B cell (primary cell): ENCODE data around the gene ST8SIA1. TPM values are rescaled to one million over a fixed set of nuclear protein-coding genes. Genes with fewer than 3 reads are reported as not detected.

Source experiments
- ATAC-seq: fragments of 200-7000 bp; cut with Tn5 transposase; one replicate; pipeline ENCODE4 v1.10.0; 2021; ENCODE audit warnings: low read depth, mild to moderate bottlenecking, moderate number of reproducible peaks, moderate library complexity
- CTCF ChIA-PET: fragments of 350-600 bp; sonication (Branson Sonifier 250); formaldehyde crosslinking; loops from one replicate; lab custom pipeline; 2021; ENCODE audit warnings: antibody characterized with exemption, inconsistent platforms; lab: Charles Lee
- POLR2A ChIA-PET: fragments of 350-600 bp; sonication (Branson Sonifier 250); formaldehyde crosslinking; loops from one replicate; lab custom pipeline; 2021; ENCODE audit warnings: antibody characterized with exemption; lab: Charles Lee
- DNase-seq: peaks from one replicate; pipeline ENCODE4 v3.0.0; 2013
- H2AFZ ChIP-seq: 2 replicates; pipeline ENCODE4 v1.6.1; 2012; ENCODE audit warnings: mild to moderate bottlenecking, low read depth, low read length; ENCODE audit not compliant: insufficient read depth, poor library complexity, severe bottlenecking
- H3K27ac ChIP-seq, 2 donors: 1 replicate in 1 of 2; 2 replicates in 1 of 2; pipeline ENCODE4 v1.5.1; 2012 to 2013; ENCODE audit warnings: low read length in 2 of 2, mild to moderate bottlenecking in 2 of 2, moderate library complexity in 1 of 2
- H3K27me3 ChIP-seq, 4 experiments: fragments of 200-600 bp in 1 of 4; sonication (generic) in 1 of 4; replicated peaks in 1 of 4; 1 replicate in 2 of 4; 2 replicates in 2 of 4; pipeline versions ENCODE4 v1.6.1 to v1.7.0; 2013 to 2016; ENCODE audit warnings: low read length in 3 of 4, mild to moderate bottlenecking in 2 of 4, mixed read lengths in 1 of 4, moderate library complexity in 1 of 4; ENCODE audit not compliant: insufficient read depth in 4 of 4, control insufficient read depth in 3 of 4; ENCODE audit errors: control extremely low read depth in 1 of 4
- H3K36me3 ChIP-seq, 2 experiments: replicated peaks in 1 of 2; 1 replicate in 1 of 2; 2 replicates in 1 of 2; pipeline versions ENCODE4 v1.6.1 to v1.7.1; 2013; ENCODE audit warnings: low read length in 1 of 2; ENCODE audit not compliant: insufficient read depth in 2 of 2, control insufficient read depth in 1 of 2; ENCODE audit errors: control extremely low read depth in 1 of 2, extremely low read depth in 1 of 2
- H3K4me1 ChIP-seq, 2 donors: fragments of 200-600 bp in 1 of 2; sonication (generic) in 1 of 2; 1 replicate in 1 of 2; 2 replicates in 1 of 2; pipeline versions ENCODE4 v1.5.1 to v1.6.1; 2013 to 2017; ENCODE audit warnings: low read length in 2 of 2; ENCODE audit not compliant: control insufficient read depth in 2 of 2, insufficient read depth in 2 of 2
- H3K4me2 ChIP-seq: replicated peaks from 2 replicates; pipeline ENCODE3; 2012; ENCODE audit warnings: mild to moderate bottlenecking, low read depth, low read length; ENCODE audit not compliant: poor library complexity, severe bottlenecking
- H3K4me3 ChIP-seq, 5 experiments: fragments of 200-600 bp in 1 of 5; sonication (generic) in 1 of 5; 1 replicate in 3 of 5; 2 replicates in 2 of 5; pipeline versions ENCODE4 v1.5.1 to v1.7.0; 2011 to 2016; ENCODE audit warnings: low read length in 4 of 5, mild to moderate bottlenecking in 4 of 5, low read depth in 2 of 5, control low read depth in 1 of 5, moderate library complexity in 1 of 5; ENCODE audit not compliant: insufficient read depth in 1 of 5; ENCODE audit errors: control extremely low read depth in 1 of 5, extremely low read depth in 1 of 5
- H3K79me2 ChIP-seq: fragments of 200-600 bp; sonication (generic); one replicate; pipeline ENCODE4 v1.6.0; 2016; ENCODE audit warnings: low read length; ENCODE audit not compliant: control insufficient read depth, insufficient read depth
- H3K9ac ChIP-seq: fragments of 200-600 bp; sonication (generic); 2 replicates; pipeline ENCODE4 v1.6.1; 2017; ENCODE audit warnings: mild to moderate bottlenecking, low read length, moderate library complexity
- H3K9me3 ChIP-seq, 3 donors: one replicate each; pipeline versions ENCODE4 v1.6.1 to v1.7.1; 2013; ENCODE audit warnings: low read length in 2 of 3; ENCODE audit not compliant: control insufficient read depth in 2 of 3, insufficient read depth in 1 of 3; ENCODE audit errors: control extremely low read depth in 1 of 3
- H4K20me1 ChIP-seq: 2 replicates; pipeline ENCODE4 v1.6.0; 2012; ENCODE audit warnings: mild to moderate bottlenecking, low read length; ENCODE audit not compliant: insufficient read depth, control insufficient read depth, poor library complexity, severe bottlenecking
- H3K27ac Mint-ChIP-seq: one replicate; pipeline ENCODE4 v1.8.0; 2021; ENCODE audit warnings: mixed read lengths
- H3K27me3 Mint-ChIP-seq: one replicate; pipeline ENCODE4 v1.8.0; 2021; ENCODE audit warnings: mixed read lengths
- H3K4me1 Mint-ChIP-seq: one replicate; pipeline ENCODE4 v1.8.0; 2021; ENCODE audit warnings: mixed read lengths
- H3K4me3 Mint-ChIP-seq: one replicate; pipeline ENCODE4 v1.8.0; 2021; ENCODE audit warnings: mixed read lengths
- H3K9me3 Mint-ChIP-seq: one replicate; pipeline ENCODE4 v1.8.0; 2022; ENCODE audit warnings: mixed read lengths; ENCODE audit not compliant: insufficient read depth
- EZH2 ChIP-seq: IDR thresholded peaks from 2 replicates; pipeline ENCODE4 v1.6.1; 2012; ENCODE audit warnings: borderline replicate concordance, low read depth, mild to moderate bottlenecking, moderate library complexity, low read length; ENCODE audit not compliant: insufficient read depth, poor library complexity, severe bottlenecking
- WGBS: methylation state at CpG from one replicate; pipeline ENCODE4 v1.1.5; 2013; ENCODE audit warnings: missing lambda C conversion rate; ENCODE audit not compliant: insufficient coverage; 5-methylcytosine and 5-hydroxymethylcytosine counted together
- intact Hi-C: fragments of 100-400 bp; cut with micrococcal nuclease; formaldehyde crosslinking; loops from one replicate; pipeline ENCODE4 v1.10.0; 2022
- polyA plus RNA-seq: library from polyadenylated mRNA; depleted of rRNA; stranded (reverse); fragments of >200 nt; gene quantifications from 2 replicates; pipeline ENCODE4 v1.2.3, GENCODE V29; 2012
- total RNA-seq, 2 donors: library from RNA; stranded (reverse); fragments of 120-200 nt in 1 of 2; gene quantifications; 1 replicate in 1 of 2; 2 replicates in 1 of 2; pipeline versions ENCODE4 v1.2.3 to v1.2.4, GENCODE V29; 2013 to 2022
- TF ChIP-seq, protein P1 (sequence below): fragments of 200-600 bp; IDR thresholded peaks from one replicate; pipeline ENCODE4 v1.8.0; 2022; ENCODE audit warnings: antibody characterized with exemption, mild to moderate bottlenecking

The ST8SIA1 gene
- total and polyA plus RNA-seq, 2 donors (not counting 1 experiment from before 2014, with no cell fraction given) = 0.02 to 0.04 TPM

DNA sequence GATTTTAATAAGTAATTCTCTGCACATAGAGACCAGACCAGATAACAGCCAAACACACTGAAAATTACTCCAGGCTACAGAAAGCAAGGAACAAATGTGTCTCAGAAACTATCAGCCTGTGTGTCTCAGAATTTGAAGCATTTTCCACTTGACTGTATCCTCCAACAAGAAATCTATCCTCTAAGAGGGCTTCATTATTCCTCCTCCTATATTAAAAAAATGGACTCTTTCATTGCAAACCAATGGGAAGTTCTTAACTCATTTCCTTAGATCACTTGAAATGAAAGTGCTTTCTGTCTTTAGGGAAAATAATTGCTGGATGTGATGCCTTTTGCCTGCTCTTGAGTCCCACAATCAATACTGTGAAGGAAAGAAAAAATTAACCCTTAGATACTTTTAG lies 2.3 kb downstream of the ST8SIA1 start:
- peaks cover 59% of the 10 kb centered on the region for H3K27me3 Mint-ChIP-seq
- Histone ChIP-seq H3K9ac (no peak overlapping the region), H3K27ac (no peak overlapping the region), H3K79me2 (no peaks in the 10 kb centered on the region), H3K4me1 (peaks cover 17 to 22% of the 10 kb centered on the region in 2 donors), H3K4me2 (no peak overlapping the region), H3K36me3 (no peaks in the 10 kb centered on the region), H3K27me3 (peaks cover 0 to 44% (median 26%) of the 10 kb centered on the region in 4 experiments), H3K9me3 (peaks cover 0 to 4% (median 0%) of the 10 kb centered on the region in 3 donors), H4K20me1 (no peaks in the 10 kb centered on the region), H3K4me3 (no peak overlapping the region), H2AFZ (no peak overlapping the region)
- H3K27ac Mint-ChIP-seq = no peak overlapping the region
- intact Hi-C loops = no loop called here
- H3K4me3 Mint-ChIP-seq = no peak overlapping the region
- TF ChIP-seq EZH2 = no peak
- TF ChIP-seq, protein P1, sequence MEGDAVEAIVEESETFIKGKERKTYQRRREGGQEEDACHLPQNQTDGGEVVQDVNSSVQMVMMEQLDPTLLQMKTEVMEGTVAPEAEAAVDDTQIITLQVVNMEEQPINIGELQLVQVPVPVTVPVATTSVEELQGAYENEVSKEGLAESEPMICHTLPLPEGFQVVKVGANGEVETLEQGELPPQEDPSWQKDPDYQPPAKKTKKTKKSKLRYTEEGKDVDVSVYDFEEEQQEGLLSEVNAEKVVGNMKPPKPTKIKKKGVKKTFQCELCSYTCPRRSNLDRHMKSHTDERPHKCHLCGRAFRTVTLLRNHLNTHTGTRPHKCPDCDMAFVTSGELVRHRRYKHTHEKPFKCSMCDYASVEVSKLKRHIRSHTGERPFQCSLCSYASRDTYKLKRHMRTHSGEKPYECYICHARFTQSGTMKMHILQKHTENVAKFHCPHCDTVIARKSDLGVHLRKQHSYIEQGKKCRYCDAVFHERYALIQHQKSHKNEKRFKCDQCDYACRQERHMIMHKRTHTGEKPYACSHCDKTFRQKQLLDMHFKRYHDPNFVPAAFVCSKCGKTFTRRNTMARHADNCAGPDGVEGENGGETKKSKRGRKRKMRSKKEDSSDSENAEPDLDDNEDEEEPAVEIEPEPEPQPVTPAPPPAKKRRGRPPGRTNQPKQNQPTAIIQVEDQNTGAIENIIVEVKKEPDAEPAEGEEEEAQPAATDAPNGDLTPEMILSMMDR = no peak
- ATAC-seq = no peak
- no peak for DNase-seq
- H3K9me3 Mint-ChIP-seq = no peaks in the 10 kb centered on the region
- peaks cover 21% of the 10 kb centered on the region for H3K4me1 Mint-ChIP-seq
- ChIA-PET CTCF (no interaction called here), POLR2A (no interaction called here)

DNA sequence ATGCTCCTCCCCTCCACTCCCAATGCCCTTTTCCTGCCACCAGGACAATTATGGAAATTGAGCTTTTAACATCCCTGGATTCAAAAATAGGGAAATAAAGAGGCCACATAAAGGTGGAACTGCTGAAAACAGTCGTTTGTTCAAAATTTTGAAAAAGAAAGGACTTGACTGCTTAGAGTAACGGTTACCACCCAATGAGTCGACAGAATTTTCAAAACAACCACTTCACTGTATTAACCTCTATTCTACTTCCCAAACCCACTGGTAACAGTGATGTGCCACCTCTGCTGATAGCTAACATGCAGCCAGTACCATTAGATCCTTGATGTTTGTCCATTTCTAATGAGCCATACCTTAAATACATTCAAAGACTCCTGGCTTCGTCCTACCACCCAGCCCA lies 4.9 kb downstream of the ST8SIA1 start:
- Histone ChIP-seq H3K79me2 (no peaks in the 10 kb centered on the region), H3K27me3 (peaks cover 0 to 25% (median 10%) of the 10 kb centered on the region in 4 experiments), H3K27ac (no peak overlapping the region), H3K9ac (no peak overlapping the region), H3K4me3 (no peak overlapping the region), H3K36me3 (no peaks in the 10 kb centered on the region), H3K4me2 (no peak overlapping the region), H3K9me3 (no peaks in the 10 kb centered on the region), H2AFZ (no peak overlapping the region), H4K20me1 (no peaks in the 10 kb centered on the region), H3K4me1 (peaks cover 9 to 10% of the 10 kb centered on the region in 2 donors)
- H3K9me3 Mint-ChIP-seq = no peaks in the 10 kb centered on the region
- ChIA-PET POLR2A (no interaction called here), CTCF (no interaction called here)
- peaks cover 9% of the 10 kb centered on the region for H3K4me1 Mint-ChIP-seq
- H3K27me3 Mint-ChIP-seq = peaks cover 43% of the 10 kb centered on the region
- ATAC-seq = no peak
- intact Hi-C loops = no loop called here
- no peak overlapping the region for H3K27ac Mint-ChIP-seq
- H3K4me3 Mint-ChIP-seq = no peak overlapping the region
- no peak for DNase-seq
- WGBS = 48% methylated on average over 3 of the region's 4 CpGs
- TF ChIP-seq EZH2 = no peak
